ENCODE measurements around the gene SYN1. TPM values are rescaled to one million over a fixed set of nuclear protein-coding genes. Genes with fewer than 3 reads are reported as not detected.

Gene SYN1
- total RNA-seq, 3 donors from 2014 or later (not counting 1 experiment from before 2014, with no cell fraction given): 0.40 TPM; not detected in 2

GRCh38 chrX:47645530-47645929, 25.9 kb upstream of the SYN1 start:
- Histone ChIP-seq H3K27ac (ENCODE audit: low read length) (no peak overlapping the region), H3K36me3 (ENCODE audit: control insufficient read depth, insufficient read depth, low read length) (peaks cover 8% of the 10 kb centered on the region), H3K27me3 (ENCODE audit: control insufficient read depth, insufficient read depth, low read length) (no peaks in the 10 kb centered on the region), H3K9me3 (ENCODE audit: control insufficient read depth, insufficient read depth, low read length) (no peaks in the 10 kb centered on the region), H3K4me1 (ENCODE audit: control insufficient read depth, insufficient read depth, low read length) (peaks cover 13% of the 10 kb centered on the region), H3K4me3 (ENCODE audit: low read length) (no peak overlapping the region)
- H3K9me3 Mint-ChIP-seq: no peaks in the 10 kb centered on the region
- no peak for DNase-seq
- no peak for ATAC-seq
- peaks cover 3% of the 10 kb centered on the region for H3K36me3 Mint-ChIP-seq
- no peak overlapping the region for H3K4me3 Mint-ChIP-seq
- TF ChIP-seq, protein P1, sequence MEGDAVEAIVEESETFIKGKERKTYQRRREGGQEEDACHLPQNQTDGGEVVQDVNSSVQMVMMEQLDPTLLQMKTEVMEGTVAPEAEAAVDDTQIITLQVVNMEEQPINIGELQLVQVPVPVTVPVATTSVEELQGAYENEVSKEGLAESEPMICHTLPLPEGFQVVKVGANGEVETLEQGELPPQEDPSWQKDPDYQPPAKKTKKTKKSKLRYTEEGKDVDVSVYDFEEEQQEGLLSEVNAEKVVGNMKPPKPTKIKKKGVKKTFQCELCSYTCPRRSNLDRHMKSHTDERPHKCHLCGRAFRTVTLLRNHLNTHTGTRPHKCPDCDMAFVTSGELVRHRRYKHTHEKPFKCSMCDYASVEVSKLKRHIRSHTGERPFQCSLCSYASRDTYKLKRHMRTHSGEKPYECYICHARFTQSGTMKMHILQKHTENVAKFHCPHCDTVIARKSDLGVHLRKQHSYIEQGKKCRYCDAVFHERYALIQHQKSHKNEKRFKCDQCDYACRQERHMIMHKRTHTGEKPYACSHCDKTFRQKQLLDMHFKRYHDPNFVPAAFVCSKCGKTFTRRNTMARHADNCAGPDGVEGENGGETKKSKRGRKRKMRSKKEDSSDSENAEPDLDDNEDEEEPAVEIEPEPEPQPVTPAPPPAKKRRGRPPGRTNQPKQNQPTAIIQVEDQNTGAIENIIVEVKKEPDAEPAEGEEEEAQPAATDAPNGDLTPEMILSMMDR (IDR thresholded peaks at IDR 0.05): no peak
- intact Hi-C loops (cut with micrococcal nuclease): no loop called here
- WGBS (ENCODE audit: insufficient coverage): 93% methylated on average over 10 of the region's 10 CpGs
- H3K27ac Mint-ChIP-seq: no peak overlapping the region
- H3K4me1 Mint-ChIP-seq: peaks cover 7 to 24% of the 10 kb centered on the region in 2 donors
- peaks cover 0 to under 1% of the 10 kb centered on the region in 2 donors for H3K27me3 Mint-ChIP-seq (ENCODE audit: low read depth in 2 of 2)

DNA sequence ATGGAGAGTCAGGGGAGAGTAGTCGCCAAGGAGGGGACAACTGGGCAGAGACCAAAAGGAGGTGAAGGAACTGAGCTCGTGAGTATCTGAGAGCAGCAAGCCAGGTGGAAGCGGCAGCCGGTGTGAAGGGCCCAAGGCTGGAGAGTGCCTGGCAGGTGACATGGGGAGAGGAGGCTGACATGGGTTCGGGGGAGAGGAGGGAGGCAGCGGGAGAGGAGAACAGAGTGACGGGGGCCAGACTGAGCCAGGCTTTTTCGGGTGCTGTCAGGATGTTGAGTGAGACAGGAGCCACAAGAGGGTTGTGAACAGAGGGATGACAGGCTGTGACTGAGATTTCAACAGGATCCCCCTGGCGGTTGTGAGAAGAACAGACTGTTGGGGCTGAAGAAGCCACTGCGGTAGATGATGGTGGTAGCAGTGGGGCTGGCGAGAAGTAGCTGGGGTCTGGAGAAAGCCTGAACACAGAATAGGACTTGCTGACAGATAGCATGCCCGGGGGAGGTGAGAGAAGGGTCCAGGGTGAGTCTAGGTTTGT, 25.0 kb upstream of the SYN1 start:
- Histone ChIP-seq H3K4me1 (ENCODE audit: control insufficient read depth, insufficient read depth, low read length) (peaks cover 11% of the 10 kb centered on the region), H3K36me3 (ENCODE audit: control insufficient read depth, insufficient read depth, low read length) (peaks cover 17% of the 10 kb centered on the region), H3K4me3 (ENCODE audit: low read length) (no peak overlapping the region), H3K9me3 (ENCODE audit: control insufficient read depth, insufficient read depth, low read length) (peaks cover 2% of the 10 kb centered on the region), H3K27ac (ENCODE audit: low read length) (no peak overlapping the region), H3K27me3 (ENCODE audit: control insufficient read depth, insufficient read depth, low read length) (no peaks in the 10 kb centered on the region)
- intact Hi-C loops (cut with micrococcal nuclease): no loop called here
- Mint-ChIP-seq H3K9me3 (no peaks in the 10 kb centered on the region), H3K27ac (peak overlapping the region in 1 of 2 donors; percentile 44), H3K4me3 (no peak overlapping the region), H3K36me3 (peaks cover 10% of the 10 kb centered on the region), H3K27me3 (ENCODE audit: low read depth in 2 of 2) (peaks cover 4 to 7% of the 10 kb centered on the region in 2 donors), H3K4me1 (peaks cover 7 to 20% of the 10 kb centered on the region in 2 donors)
- DNase-seq (peak in 1 of 2 donors; percentile 35), ATAC-seq (peak in 2 of 3 donors; percentile 58 to 68)
- TF ChIP-seq, protein P1 (IDR thresholded peaks at IDR 0.05): no peak
- WGBS (ENCODE audit: insufficient coverage): 80% methylated on average over 12 of the region's 12 CpGs

DNA sequence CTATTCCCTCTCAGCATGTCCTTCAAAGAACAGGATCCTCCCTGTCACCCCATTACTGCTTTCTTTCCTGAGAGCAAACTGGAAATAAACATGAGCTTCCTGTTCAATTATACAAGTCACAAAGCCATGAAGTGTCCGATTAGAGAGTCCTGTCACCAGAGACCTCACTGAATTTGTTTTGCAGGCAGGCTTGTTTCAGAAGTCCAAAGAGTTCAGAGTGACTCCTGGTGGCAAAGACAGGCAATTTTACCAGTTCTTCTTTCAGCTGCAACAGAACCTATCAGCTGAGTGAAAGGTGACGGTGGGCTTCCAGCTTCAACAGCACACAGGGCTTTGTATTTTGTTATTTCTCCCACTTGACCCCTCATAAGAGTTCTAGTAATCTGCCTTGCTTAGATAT, 24.3 kb upstream of the SYN1 start:
- peak in 1 of 2 donors; percentile 45 for DNase-seq
- Histone ChIP-seq H3K27me3 (ENCODE audit: control insufficient read depth, insufficient read depth, low read length) (no peaks in the 10 kb centered on the region), H3K36me3 (ENCODE audit: control insufficient read depth, insufficient read depth, low read length) (peaks cover 21% of the 10 kb centered on the region), H3K9me3 (ENCODE audit: control insufficient read depth, insufficient read depth, low read length) (peaks cover 3% of the 10 kb centered on the region), H3K4me1 (ENCODE audit: control insufficient read depth, insufficient read depth, low read length) (peaks cover 4% of the 10 kb centered on the region), H3K4me3 (ENCODE audit: low read length) (no peak overlapping the region), H3K27ac (ENCODE audit: low read length) (no peak overlapping the region)
- intact Hi-C loops (cut with micrococcal nuclease): no loop called here
- peak in 1 of 3 donors; percentile 24 for ATAC-seq
- Mint-ChIP-seq H3K27ac (no peak overlapping the region), H3K36me3 (peaks cover 10% of the 10 kb centered on the region), H3K4me3 (no peak overlapping the region), H3K27me3 (ENCODE audit: low read depth in 2 of 2) (peaks cover 5 to 7% of the 10 kb centered on the region in 2 donors), H3K9me3 (no peaks in the 10 kb centered on the region), H3K4me1 (peaks cover under 1 to 13% of the 10 kb centered on the region in 2 donors)
- WGBS (ENCODE audit: insufficient coverage): 71% methylated on average over 2 of the region's 2 CpGs
- TF ChIP-seq, protein P1 (IDR thresholded peaks at IDR 0.05): no peak

DNA sequence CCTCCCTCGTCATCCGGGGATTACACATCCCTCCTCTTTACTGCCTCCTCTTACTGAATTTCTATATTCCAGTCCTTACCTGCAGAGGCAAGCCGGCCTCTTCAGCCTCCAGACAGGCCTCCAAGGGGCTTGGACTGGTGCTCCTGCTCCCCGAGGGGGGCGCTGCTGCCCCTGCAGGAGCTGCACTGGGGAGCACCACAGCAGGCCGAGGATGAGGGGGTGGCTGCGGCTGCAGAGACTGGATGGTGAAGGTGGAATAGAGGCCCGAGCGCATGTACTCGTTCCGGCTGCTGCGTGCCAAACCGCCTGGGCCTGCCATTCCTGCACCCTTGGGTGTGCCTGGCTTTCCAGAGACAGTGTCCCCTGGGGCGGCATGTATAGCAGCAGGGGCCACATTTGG, 19.2 kb upstream of the SYN1 start:
- WGBS (ENCODE audit: insufficient coverage): 96% methylated on average over 14 of the region's 14 CpGs
- peaks cover 33% of the 10 kb centered on the region for H3K36me3 ChIP-seq (ENCODE audit: control insufficient read depth, insufficient read depth, low read length)
- intact Hi-C loops (cut with micrococcal nuclease): no loop called here

More for the DNA sequence above, 19.2 kb upstream of the SYN1 start:
- peaks cover 19% of the 10 kb centered on the region for H3K4me1 ChIP-seq (ENCODE audit: control insufficient read depth, insufficient read depth, low read length)
- no peak for DNase-seq
- Mint-ChIP-seq H3K27me3 (ENCODE audit: low read depth in 2 of 2) (peaks cover 7 to 16% of the 10 kb centered on the region in 2 donors), H3K4me3 (no peak overlapping the region), H3K27ac (no peak overlapping the region), H3K9me3 (no peaks in the 10 kb centered on the region), H3K36me3 (peaks cover 10% of the 10 kb centered on the region), H3K4me1 (peaks cover 0 to 6% of the 10 kb centered on the region in 2 donors)
- no peaks in the 10 kb centered on the region for H3K27me3 ChIP-seq (ENCODE audit: control insufficient read depth, insufficient read depth, low read length)
- peaks cover 3% of the 10 kb centered on the region for H3K9me3 ChIP-seq (ENCODE audit: control insufficient read depth, insufficient read depth, low read length)
- H3K27ac ChIP-seq (ENCODE audit: low read length): no peak overlapping the region
- no peak for ATAC-seq
- no peak overlapping the region for H3K4me3 ChIP-seq (ENCODE audit: low read length)
- TF ChIP-seq, protein P1 (IDR thresholded peaks at IDR 0.05): no peak
